Hepatocyte (in vitro differentiated cells): ENCODE data around the gene PDE6C. TPM values are rescaled to one million over a fixed set of nuclear protein-coding genes. Genes with fewer than 3 reads are reported as not detected.

Experiments used
- DNase-seq: peaks from one replicate; pipeline ENCODE4 v3.0.0-alpha.2; 2016; ENCODE audit warnings: low spot score
- H2AFZ ChIP-seq: fragments of 200-600 bp; sonication (generic); 2 replicates; pipeline ENCODE4 v1.6.0; 2016; ENCODE audit warnings: antibody characterized with exemption, mild to moderate bottlenecking
- H3K27ac ChIP-seq: fragments of 200-600 bp; sonication (generic); 2 replicates; pipeline ENCODE4 v1.5.1; 2016; ENCODE audit warnings: mild to moderate bottlenecking
- H3K27me3 ChIP-seq: fragments of 200-600 bp; sonication (generic); 2 replicates; pipeline ENCODE4 v1.6.1; 2016
- H3K36me3 ChIP-seq: fragments of 200-600 bp; sonication (generic); replicated peaks from 2 replicates; pipeline ENCODE4 v1.5.1; 2016; ENCODE audit warnings: low read depth; ENCODE audit not compliant: insufficient read depth
- H3K4me1 ChIP-seq: fragments of 200-600 bp; sonication (generic); 2 replicates; pipeline ENCODE4 v1.5.1; 2016; ENCODE audit warnings: mild to moderate bottlenecking, moderate library complexity; ENCODE audit not compliant: insufficient read depth
- H3K4me2 ChIP-seq: fragments of 200-600 bp; sonication (generic); 2 replicates; pipeline ENCODE4 v1.6.0; 2016
- H3K4me3 ChIP-seq: fragments of 200-600 bp; sonication (generic); 2 replicates; pipeline ENCODE4 v1.5.1; 2016; ENCODE audit warnings: mild to moderate bottlenecking
- H3K79me2 ChIP-seq: fragments of 200-600 bp; sonication (generic); 2 replicates; pipeline ENCODE4 v1.6.0; 2017; ENCODE audit warnings: mild to moderate bottlenecking
- H3K9me2 ChIP-seq: fragments of 200-600 bp; sonication (generic); replicated peaks from 2 replicates; pipeline ENCODE4 v1.6.0; 2017; ENCODE audit warnings: mild to moderate bottlenecking; ENCODE audit not compliant: insufficient read depth
- H3K9me3 ChIP-seq: fragments of 200-600 bp; sonication (generic); 2 replicates; pipeline ENCODE4 v1.5.1; 2016; ENCODE audit warnings: low read depth, mild to moderate bottlenecking
- H4K20me1 ChIP-seq: fragments of 200-600 bp; sonication (generic); 2 replicates; pipeline ENCODE4 v1.6.0; 2016; ENCODE audit warnings: mild to moderate bottlenecking; ENCODE audit not compliant: insufficient read depth, poor library complexity, severe bottlenecking
- CTCF ChIP-seq: fragments of 200-600 bp; sonication (generic); IDR thresholded peaks from 2 replicates; pipeline ENCODE4 v1.5.1; 2016; ENCODE audit warnings: antibody characterized with exemption, mild to moderate bottlenecking; ENCODE audit not compliant: poor library complexity
- EZH2 ChIP-seq: fragments of 200-600 bp; sonication (generic); IDR thresholded peaks from 2 replicates; pipeline ENCODE4 v1.6.1; 2016; ENCODE audit warnings: antibody characterized with exemption, mild to moderate bottlenecking, borderline replicate concordance
- EZH2phosphoT487 ChIP-seq: fragments of 200-600 bp; sonication (generic); IDR thresholded peaks from one replicate; pipeline ENCODE4 v1.6.1; 2018; ENCODE audit warnings: antibody characterized with exemption, mild to moderate bottlenecking, low read depth, moderate library complexity; ENCODE audit not compliant: unreplicated experiment, severe bottlenecking
- WGBS: methylation state at CpG from one replicate; pipeline ENCODE4 v1.1.6; 2016; ENCODE audit warnings: low lambda C conversion rate; ENCODE audit errors: missing lambda C conversion rate; 5-methylcytosine and 5-hydroxymethylcytosine counted together
- polyA plus RNA-seq: library from polyadenylated mRNA; unstranded; fragments of >200 nt; fragmentation: Nextera tagmentation; extraction: Ambion mirVana; gene quantifications from 2 replicates; pipeline ENCODE4 v1.2.1, GENCODE V29; 2016
- total RNA-seq: library from RNA; depleted of rRNA; stranded (reverse); fragments of >200 nt; gene quantifications from 2 replicates; pipeline ENCODE4 v1.2.3, GENCODE V29; 2014

PDE6C gene
- 0.07 and 0.08 TPM in 2 replicates for total RNA-seq
- polyA plus RNA-seq: 0.15 TPM in 1 of 2 replicates, not detected in the other

GRCh38 chr10:93612311-93612710 is at the start of gene PDE6C:
Gene PDE6C (plus strand): TSS chr10:93612537. CDS start chr10:93612726, 189 bp downstream.
- 64% methylated on average over 6 of the region's 6 CpGs for WGBS
- H3K9me3 ChIP-seq: no peaks in the 10 kb centered on the region
- TF ChIP-seq EZH2phosphoT487: no peak
- TF ChIP-seq EZH2: no peak
- no peak for TF ChIP-seq CTCF
- no peak for DNase-seq
- no peak within 1 kb of the TSS for H3K27ac ChIP-seq
- H2AFZ ChIP-seq: peak within 1 kb of the TSS; percentile 12
- H3K4me3 ChIP-seq: no peak within 1 kb of the TSS
- H3K4me1 ChIP-seq: peaks cover 11% of the 10 kb centered on the region
- no peaks in the 10 kb centered on the region for H3K27me3 ChIP-seq
- H3K4me2 ChIP-seq: peak within 1 kb of the TSS; percentile 25
- H3K79me2 ChIP-seq: no peaks in the 10 kb centered on the region
- no peaks in the 10 kb centered on the region for H3K36me3 ChIP-seq
- H4K20me1 ChIP-seq: no peaks in the 10 kb centered on the region
- H3K9me2 ChIP-seq: no peaks in the 10 kb centered on the region

- 71% methylated on average over 3 of the region's 3 CpGs for WGBS
- H3K27me3 ChIP-seq: peaks cover 60% of the 10 kb centered on the region
- no peaks in the 10 kb centered on the region for H4K20me1 ChIP-seq
- no peaks in the 10 kb centered on the region for H3K79me2 ChIP-seq
- peaks cover 3% of the 10 kb centered on the region for H3K4me1 ChIP-seq
- no peak overlapping the region for H3K27ac ChIP-seq
- H3K4me2 ChIP-seq: no peak overlapping the region
- no peaks in the 10 kb centered on the region for H3K36me3 ChIP-seq
- H3K4me3 ChIP-seq: no peak overlapping the region
- H3K9me2 ChIP-seq: no peaks in the 10 kb centered on the region
- no peaks in the 10 kb centered on the region for H3K9me3 ChIP-seq
- TF ChIP-seq EZH2: no peak
- DNase-seq: no peak
- no peak overlapping the region for H2AFZ ChIP-seq
Observed at GRCh38 chr10:93565446-93565845, 46.9 kb upstream of the PDE6C start.

- Histone ChIP-seq H3K9me2 (no peaks in the 10 kb centered on the region), H2AFZ (peak within 1 kb of the TSS; percentile 46), H4K20me1 (no peaks in the 10 kb centered on the region), H3K27ac (no peak within 1 kb of the TSS), H3K36me3 (no peaks in the 10 kb centered on the region), H3K79me2 (no peaks in the 10 kb centered on the region), H3K4me3 (peak within 1 kb of the TSS; percentile 16), H3K4me2 (peak within 1 kb of the TSS; percentile 91), H3K9me3 (no peaks in the 10 kb centered on the region), H3K4me1 (peaks cover 3% of the 10 kb centered on the region), H3K27me3 (peaks cover 61% of the 10 kb centered on the region)
- WGBS: 2% methylated on average over 85 of the region's 85 CpGs
- DNase-seq: peak; percentile 54
- TF ChIP-seq EZH2: peak; percentile 75
- no peak for TF ChIP-seq EZH2phosphoT487
Observed at GRCh38 chr10:93566435-93567276, 45.7 kb upstream of the PDE6C start, which contains the start of gene FFAR4. Gene FFAR4 (plus strand): TSS chr10:93566665. CDS start chr10:93566721, 56 bp downstream.

- H3K27me3 ChIP-seq: peaks cover 61% of the 10 kb centered on the region
- H3K79me2 ChIP-seq: no peaks in the 10 kb centered on the region
- H3K9me2 ChIP-seq: no peaks in the 10 kb centered on the region
- H3K4me1 ChIP-seq: peaks cover 3% of the 10 kb centered on the region
- no peak overlapping the region for H2AFZ ChIP-seq
- no peaks in the 10 kb centered on the region for H3K9me3 ChIP-seq
- peak overlapping the region; percentile 91 for H3K4me2 ChIP-seq
- no peaks in the 10 kb centered on the region for H4K20me1 ChIP-seq
- no peak for DNase-seq
- no peak overlapping the region for H3K27ac ChIP-seq
- no peak overlapping the region for H3K4me3 ChIP-seq
- TF ChIP-seq EZH2 (no peak), CTCF (no peak), EZH2phosphoT487 (no peak)
- WGBS: 24% methylated on average over 33 of the region's 33 CpGs
- H3K36me3 ChIP-seq: no peaks in the 10 kb centered on the region
Observed at GRCh38 chr10:93567277-93568104, 44.8 kb upstream of the PDE6C start.
